Measurements from ENCODE around the gene PCED1B. TPM values are rescaled to one million over a fixed set of nuclear protein-coding genes. Genes with fewer than 3 reads are reported as not detected.
"Not testable (repeated sequence)": the region's sequence is repeated elsewhere in the genome, so short reads cannot be mapped to it uniquely, and the experiment has no call there.

The PCED1B gene
- total RNA-seq, 2 experiments from 2014 or later, result 57.1 to 62.2 TPM

GRCh38 chr12:47051291-47051690 is 28.1 kb upstream of the PCED1B start:
- DNase-seq; H3K4me1 Mint-ChIP-seq; CTCF ChIA-PET; H3K27me3 Mint-ChIP-seq; H3K27ac Mint-ChIP-seq; H3K36me3 Mint-ChIP-seq (ENCODE audit: low read depth); H3K4me3 Mint-ChIP-seq; POLR2A ChIA-PET: not testable (repeated sequence)
- peaks cover 15% of the 10 kb centered on the region for H3K9me3 Mint-ChIP-seq

- Mint-ChIP-seq H3K27me3 (no peaks in the 10 kb centered on the region), H3K36me3 (ENCODE audit: low read depth) (peaks cover 6% of the 10 kb centered on the region), H3K9me3 (peaks cover 18% of the 10 kb centered on the region), H3K4me1 (no peaks in the 10 kb centered on the region), H3K4me3 (no peak overlapping the region), H3K27ac (no peak overlapping the region)
- POLR2A ChIA-PET, result no interaction called here
- CTCF ChIA-PET, result interaction anchor here (0.6 to 1.2 kb wide), 2 partner anchors 17 to 389 kb away, joined by 3 to 5 read pairs; no protein-coding TSS in a partner anchor
- DNase-seq, result no peak
These were observed 27.1 kb upstream of the PCED1B start for GRCh38 chr12:47052274-47052673.

GRCh38 chr12:47053961-47054360 is 25.5 kb upstream of the PCED1B start:
- DNase-seq, result no peak
- no peak overlapping the region for H3K4me3 Mint-ChIP-seq
- no peaks in the 10 kb centered on the region for H3K4me1 Mint-ChIP-seq
- POLR2A ChIA-PET, result no interaction called here
- no peak overlapping the region for H3K27ac Mint-ChIP-seq
- no peaks in the 10 kb centered on the region for H3K27me3 Mint-ChIP-seq
- CTCF ChIA-PET, result interaction anchor here (1.2 kb wide), 1 partner anchor 11 kb away, joined by 4 read pairs; no protein-coding TSS in a partner anchor
- H3K36me3 Mint-ChIP-seq (ENCODE audit: low read depth), result peaks cover 6% of the 10 kb centered on the region
- peaks cover 18% of the 10 kb centered on the region for H3K9me3 Mint-ChIP-seq

GRCh38 chr12:47054659-47055058 is 24.8 kb upstream of the PCED1B start:
- no peak for DNase-seq
- ChIA-PET CTCF (no interaction called here), POLR2A (no interaction called here)
- Mint-ChIP-seq H3K27me3 (peaks cover 4% of the 10 kb centered on the region), H3K36me3 (ENCODE audit: low read depth) (peaks cover 6% of the 10 kb centered on the region), H3K27ac (no peak overlapping the region), H3K4me1 (no peaks in the 10 kb centered on the region), H3K4me3 (no peak overlapping the region), H3K9me3 (peaks cover 18% of the 10 kb centered on the region)

- POLR2A ChIA-PET; DNase-seq; H3K36me3 Mint-ChIP-seq (ENCODE audit: low read depth): not testable (repeated sequence)
These were observed 23.6 kb upstream of the PCED1B start for GRCh38 chr12:47055856-47056255.

GRCh38 chr12:47056944-47057343 is 22.5 kb upstream of the PCED1B start:
- H3K9me3 Mint-ChIP-seq; H3K27ac Mint-ChIP-seq; H3K27me3 Mint-ChIP-seq; H3K36me3 Mint-ChIP-seq (ENCODE audit: low read depth); CTCF ChIA-PET; H3K4me3 Mint-ChIP-seq; H3K4me1 Mint-ChIP-seq; POLR2A ChIA-PET; DNase-seq: not testable (repeated sequence)

More at GRCh38 chr12:47055856-47056255, 23.6 kb upstream of the PCED1B start:
- peaks cover 16% of the 10 kb centered on the region for H3K9me3 Mint-ChIP-seq
- not testable (repeated sequence) for H3K27me3 Mint-ChIP-seq, H3K27ac Mint-ChIP-seq, H3K4me3 Mint-ChIP-seq, H3K4me1 Mint-ChIP-seq
- CTCF ChIA-PET, result interaction anchor here (0.8 kb wide), 1 partner anchor 14 kb away, joined by 3 read pairs; no protein-coding TSS in a partner anchor

- H3K4me1 Mint-ChIP-seq; H3K27me3 Mint-ChIP-seq; POLR2A ChIA-PET; H3K9me3 Mint-ChIP-seq; CTCF ChIA-PET; DNase-seq; H3K4me3 Mint-ChIP-seq; H3K27ac Mint-ChIP-seq; H3K36me3 Mint-ChIP-seq (ENCODE audit: low read depth): not testable (repeated sequence)
These were observed 20.8 kb upstream of the PCED1B start for GRCh38 chr12:47058640-47059039.

- CTCF ChIA-PET, result no interaction called here
- POLR2A ChIA-PET, result no interaction called here
- H3K4me1 Mint-ChIP-seq, result peaks cover 3% of the 10 kb centered on the region
- no peak overlapping the region for H3K4me3 Mint-ChIP-seq
- no peak overlapping the region for H3K27ac Mint-ChIP-seq
- H3K36me3 Mint-ChIP-seq (ENCODE audit: low read depth), result peaks cover 2% of the 10 kb centered on the region
- H3K9me3 Mint-ChIP-seq, result peaks cover 6% of the 10 kb centered on the region
- no peak for DNase-seq
- no peaks in the 10 kb centered on the region for H3K27me3 Mint-ChIP-seq
These were observed 13.9 kb upstream of the PCED1B start for GRCh38 chr12:47065546-47065945.

GRCh38 chr12:47066278-47067025 is 13.0 kb upstream of the PCED1B start:
- POLR2A ChIA-PET, result no interaction called here
- H3K36me3 Mint-ChIP-seq (ENCODE audit: low read depth), result no peaks in the 10 kb centered on the region
- no peak for DNase-seq
- CTCF ChIA-PET, result interaction anchor here (0.6 kb wide), 1 partner anchor 120 kb away, joined by 4 read pairs; no protein-coding TSS in a partner anchor
- H3K4me3 Mint-ChIP-seq, result no peak overlapping the region
- H3K27me3 Mint-ChIP-seq, result no peaks in the 10 kb centered on the region
- H3K27ac Mint-ChIP-seq, result no peak overlapping the region
- peaks cover 3% of the 10 kb centered on the region for H3K4me1 Mint-ChIP-seq
- H3K9me3 Mint-ChIP-seq, result peaks cover 6% of the 10 kb centered on the region

- Mint-ChIP-seq H3K9me3 (peaks cover 6% of the 10 kb centered on the region), H3K4me3 (no peak overlapping the region), H3K27ac (no peak overlapping the region), H3K27me3 (no peaks in the 10 kb centered on the region), H3K4me1 (peaks cover 3% of the 10 kb centered on the region), H3K36me3 (ENCODE audit: low read depth) (no peaks in the 10 kb centered on the region)
- POLR2A ChIA-PET, result interaction anchor here (1.9 kb wide), 1 partner anchor 11 kb away, joined by 4 read pairs; no protein-coding TSS in a partner anchor
- CTCF ChIA-PET, result no interaction called here
- DNase-seq, result no peak
These were observed 12.2 kb upstream of the PCED1B start for GRCh38 chr12:47067176-47067575.

- ChIA-PET POLR2A (interaction anchor here (1.9 kb wide), 1 partner anchor 11 kb away, joined by 4 read pairs; no protein-coding TSS in a partner anchor), CTCF (no interaction called here)
- Mint-ChIP-seq H3K4me3 (no peak overlapping the region), H3K9me3 (peaks cover 6% of the 10 kb centered on the region), H3K36me3 (ENCODE audit: low read depth) (no peaks in the 10 kb centered on the region), H3K27me3 (no peaks in the 10 kb centered on the region), H3K27ac (no peak overlapping the region), H3K4me1 (peaks cover 3% of the 10 kb centered on the region)
- no peak for DNase-seq
These were observed 11.5 kb upstream of the PCED1B start for GRCh38 chr12:47067771-47068431.

- no peaks in the 10 kb centered on the region for H3K9me3 Mint-ChIP-seq
- H3K36me3 Mint-ChIP-seq (ENCODE audit: low read depth), result no peaks in the 10 kb centered on the region
- DNase-seq, result no peak
- CTCF ChIA-PET, result no interaction called here
- no peak overlapping the region for H3K27ac Mint-ChIP-seq
- POLR2A ChIA-PET, result interaction anchor here (1.2 to 1.9 kb wide), 2 partner anchors 10 to 12 kb away, joined by 3 to 4 read pairs; partner anchors contain the start of gene AMIGO2
- H3K27me3 Mint-ChIP-seq, result no peaks in the 10 kb centered on the region
- peaks cover 3% of the 10 kb centered on the region for H3K4me1 Mint-ChIP-seq
- H3K4me3 Mint-ChIP-seq, result no peak overlapping the region
These were observed 10.9 kb upstream of the PCED1B start for GRCh38 chr12:47068539-47068938.

- Mint-ChIP-seq H3K4me3 (no peak overlapping the region), H3K27me3 (no peaks in the 10 kb centered on the region), H3K27ac (no peak overlapping the region), H3K36me3 (ENCODE audit: low read depth) (no peaks in the 10 kb centered on the region), H3K9me3 (no peaks in the 10 kb centered on the region), H3K4me1 (peaks cover 3% of the 10 kb centered on the region)
- POLR2A ChIA-PET, result interaction anchor here (2.0 kb wide), 1 partner anchor 145 kb away, joined by 6 read pairs; no protein-coding TSS in a partner anchor
- CTCF ChIA-PET, result interaction anchor here (0.6 to 4.3 kb wide), 15 partner anchors 11 to 1376 kb away, joined by 3 to 38 read pairs (median 3); partner anchors contain the start of genes AMIGO2 and PCED1B
- DNase-seq, result no peak
These were observed 9.1 kb upstream of the PCED1B start for GRCh38 chr12:47070310-47070709.
